ENCODE results near the gene WDR83. TPM values are rescaled to one million over a fixed set of nuclear protein-coding genes. Genes with fewer than 3 reads are reported as not detected.
"Not testable (repeated sequence)": the region's sequence is repeated elsewhere in the genome, so short reads cannot be mapped to it uniquely, and the experiment has no call there.

WDR83 gene, protein sequence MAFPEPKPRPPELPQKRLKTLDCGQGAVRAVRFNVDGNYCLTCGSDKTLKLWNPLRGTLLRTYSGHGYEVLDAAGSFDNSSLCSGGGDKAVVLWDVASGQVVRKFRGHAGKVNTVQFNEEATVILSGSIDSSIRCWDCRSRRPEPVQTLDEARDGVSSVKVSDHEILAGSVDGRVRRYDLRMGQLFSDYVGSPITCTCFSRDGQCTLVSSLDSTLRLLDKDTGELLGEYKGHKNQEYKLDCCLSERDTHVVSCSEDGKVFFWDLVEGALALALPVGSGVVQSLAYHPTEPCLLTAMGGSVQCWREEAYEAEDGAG
- total RNA-seq = 18.4 and 18.6 TPM in 2 replicates

DNA sequence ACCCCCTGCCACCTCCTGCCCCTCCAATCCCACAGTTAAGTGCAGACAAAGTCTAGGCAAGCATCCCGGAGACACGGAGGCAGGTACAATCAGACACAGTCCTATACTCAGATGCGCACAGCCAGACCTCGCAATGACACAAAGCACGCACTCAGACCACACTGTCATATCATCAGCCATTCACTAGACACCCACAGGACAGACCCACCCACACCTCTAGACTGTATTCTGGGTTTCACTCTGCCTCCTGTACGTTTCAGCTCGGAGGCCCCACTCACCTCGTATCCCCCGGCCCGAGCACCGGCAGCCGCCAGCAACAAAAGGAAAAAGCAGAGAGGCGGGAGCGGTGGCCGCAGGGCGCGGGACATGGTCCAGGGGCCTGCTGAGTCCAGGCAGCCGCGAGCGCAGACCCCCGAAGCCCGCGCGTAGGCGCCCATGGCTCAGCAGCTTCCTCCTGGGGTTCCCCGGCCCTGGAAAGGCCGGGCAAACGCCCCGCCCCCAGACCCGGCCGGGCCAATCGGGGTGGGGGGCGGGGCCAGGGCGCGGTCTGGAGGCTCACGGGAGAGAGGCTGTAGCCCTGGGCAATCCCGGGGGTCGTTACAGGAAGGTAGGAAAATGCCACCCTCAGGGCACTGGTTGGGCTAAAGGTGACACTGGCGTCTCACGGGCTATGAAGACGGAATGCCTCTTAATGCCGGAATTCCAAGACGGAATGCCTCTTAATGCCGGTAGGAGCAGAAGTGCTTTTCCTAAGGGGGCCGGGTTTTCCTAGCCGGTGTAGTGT lies at the start of gene WDR83, which contains the start of gene MAN2B1:
TSS of gene WDR83 (plus strand) at position 543 of the 784 bp plus-strand sequence. CDS start 2,984 bp downstream, outside the sequence.
TSS of gene MAN2B1 (minus strand) at position 478 of the 784 bp plus-strand sequence. CDS start at position 437, 41 bp downstream.
- intact Hi-C loops (cut with micrococcal nuclease) = loop anchor here (1.0 to 5.0 kb wide), 2 partner anchors 26 to 744 kb away; no protein-coding TSS in a partner anchor

GRCh38 chr19:12617646-12618045 lies 49.0 kb upstream of the WDR83 start:
- intact Hi-C loops (cut with micrococcal nuclease) = no loop called here

- intact Hi-C loops (cut with micrococcal nuclease) = not testable (repeated sequence)
These were observed 45.2 kb upstream of the WDR83 start for GRCh38 chr19:12621253-12622024.

DNA sequence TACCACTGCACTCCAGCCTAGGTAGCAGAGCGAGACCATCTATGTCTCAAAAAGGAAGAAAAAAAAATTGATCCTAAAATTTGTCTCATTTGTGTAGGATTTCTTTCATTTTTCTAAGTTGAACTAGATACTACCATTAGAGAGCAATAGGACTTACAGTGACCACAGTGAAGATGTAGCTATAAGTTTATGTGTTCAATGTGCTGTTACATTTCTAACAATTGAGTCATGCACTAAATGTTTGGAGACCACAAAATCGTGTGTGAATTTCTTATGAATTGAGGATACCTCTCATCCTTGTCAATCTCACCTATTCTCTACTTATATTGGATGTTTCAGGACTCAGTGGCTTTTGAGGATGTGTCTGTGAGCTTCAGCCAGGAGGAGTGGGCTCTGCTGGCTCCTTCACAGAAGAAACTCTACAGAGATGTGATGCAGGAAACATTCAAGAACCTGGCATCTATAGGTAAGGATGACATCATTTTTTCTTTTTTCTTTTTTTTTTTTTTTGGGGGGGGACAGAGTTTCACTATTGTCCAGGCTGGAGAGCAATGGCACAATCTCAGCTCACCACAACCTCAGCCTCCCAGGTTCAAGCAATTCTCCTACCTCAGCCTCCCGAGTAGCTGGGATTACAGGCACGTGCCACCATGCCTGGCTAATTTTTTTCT lies 43.1 kb upstream of the WDR83 start:
- intact Hi-C loops (cut with micrococcal nuclease) = no loop called here

DNA sequence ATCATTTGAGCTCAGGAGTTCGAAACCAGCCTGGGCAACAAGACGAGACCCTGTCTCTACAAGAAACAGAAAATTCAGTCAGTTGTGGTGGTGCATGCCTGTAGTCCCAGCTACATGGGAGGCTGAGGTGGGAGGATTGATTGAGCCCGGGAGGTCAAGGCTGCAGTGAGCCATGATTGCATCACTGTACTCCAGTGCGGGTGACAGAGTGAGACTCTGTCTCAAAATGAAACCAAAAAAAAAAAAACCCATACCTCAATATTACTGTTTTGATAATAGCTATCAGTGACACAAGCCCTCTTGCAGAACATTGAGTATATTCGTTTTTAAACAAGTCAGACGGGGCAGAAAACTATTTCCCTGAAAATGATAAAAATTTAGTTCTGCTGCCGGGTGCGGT lies 39.6 kb upstream of the WDR83 start:
- intact Hi-C loops (cut with micrococcal nuclease) = no loop called here

GRCh38 chr19:12628040-12629022 lies 38.3 kb upstream of the WDR83 start:
- intact Hi-C loops (cut with micrococcal nuclease) = no loop called here

- intact Hi-C loops (cut with micrococcal nuclease) = no loop called here
These were observed 37.4 kb upstream of the WDR83 start for GRCh38 chr19:12629215-12629614.

- intact Hi-C loops (cut with micrococcal nuclease) = no loop called here
These were observed 30.0 kb upstream of the WDR83 start for GRCh38 chr19:12636631-12637030.

DNA sequence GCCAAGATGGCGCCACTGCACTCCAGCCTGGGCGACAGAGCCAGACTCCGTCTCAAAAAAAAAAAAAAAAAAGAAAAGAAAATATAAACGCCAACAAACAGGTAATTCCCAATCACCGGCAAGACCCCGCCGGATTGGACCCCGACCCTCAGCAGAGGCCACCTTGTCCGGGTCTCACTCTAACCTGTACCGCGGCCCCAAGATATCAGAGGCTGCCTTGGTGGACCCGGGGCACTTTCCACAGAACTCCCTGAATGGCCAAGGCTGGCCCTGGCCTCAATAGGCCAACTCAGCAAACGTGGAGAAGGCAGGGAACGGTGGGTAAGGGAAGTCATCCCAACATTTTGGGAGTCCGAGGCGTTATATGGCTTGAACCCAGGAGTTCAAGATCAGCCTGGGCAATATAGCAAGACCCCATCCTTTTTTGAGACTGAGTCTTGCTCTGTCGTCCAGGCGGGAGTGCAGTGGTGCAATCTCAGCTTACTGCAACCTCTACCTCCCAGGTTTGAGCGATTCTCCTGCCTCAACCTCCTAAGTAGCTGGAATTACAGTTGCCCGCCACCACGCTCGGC lies 27.9 kb upstream of the WDR83 start:
- intact Hi-C loops (cut with micrococcal nuclease) = no loop called here

DNA sequence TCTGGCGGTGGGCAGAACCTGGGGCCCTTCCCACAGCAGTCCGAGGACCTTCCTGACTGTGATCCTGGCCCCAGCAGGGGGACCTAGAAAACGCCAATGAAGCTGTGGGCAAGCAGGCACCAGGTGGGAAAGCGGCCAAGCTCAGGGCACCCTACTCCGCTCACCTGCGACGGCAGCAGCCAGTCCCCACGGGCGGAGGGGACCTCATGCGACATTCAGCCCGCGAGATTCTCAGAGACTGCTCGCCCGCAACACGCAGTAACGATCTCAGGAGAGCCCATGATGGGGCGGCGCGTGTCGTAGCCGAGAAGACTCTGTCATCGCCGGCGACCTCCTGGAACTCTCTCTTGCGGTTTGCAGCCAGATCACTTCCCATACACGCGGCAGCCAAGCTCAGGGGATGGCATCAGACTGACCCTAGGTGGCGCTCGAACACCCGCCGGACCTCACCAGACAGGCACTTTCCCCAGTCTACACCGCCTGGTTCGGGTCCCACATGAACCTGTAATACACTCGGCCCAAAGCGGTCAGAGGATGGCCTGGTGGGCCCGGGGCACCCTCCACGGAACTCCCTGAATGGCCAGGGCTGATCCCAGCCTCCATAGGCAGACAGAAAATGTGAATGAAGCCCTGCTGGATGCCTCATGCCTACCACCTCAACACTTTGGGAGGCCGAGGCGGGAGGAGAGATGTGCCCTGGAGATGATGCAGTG lies 26.6 kb upstream of the WDR83 start:
- intact Hi-C loops (cut with micrococcal nuclease) = loop anchor here (1.0 kb wide), 2 partner anchors 26 to 27 kb away; partner anchors contain the start of genes MAN2B1 and WDR83

DNA sequence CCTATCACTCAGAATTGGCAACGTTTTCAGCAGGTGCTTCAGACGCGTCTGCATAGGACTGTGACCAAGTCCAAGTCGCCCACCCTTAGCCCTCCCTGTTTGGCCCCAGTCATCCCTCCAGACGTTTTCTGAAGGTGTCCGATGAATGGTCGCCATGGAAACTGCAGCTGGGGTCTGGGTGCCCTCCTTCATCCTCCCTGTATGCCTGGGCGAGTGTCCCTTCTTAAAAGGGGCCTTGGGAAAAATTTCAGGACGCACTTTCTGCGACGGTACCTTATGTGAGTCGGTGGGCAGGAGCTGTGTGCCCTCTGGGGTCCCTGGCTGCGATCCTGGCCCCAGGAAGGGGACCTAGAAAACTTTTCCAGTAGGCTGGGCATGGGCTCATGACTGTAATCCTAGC lies 25.2 kb upstream of the WDR83 start:
- intact Hi-C loops (cut with micrococcal nuclease) = no loop called here

- intact Hi-C loops (cut with micrococcal nuclease) = no loop called here
These were observed 24.1 kb upstream of the WDR83 start for GRCh38 chr19:12642506-12642905.

DNA sequence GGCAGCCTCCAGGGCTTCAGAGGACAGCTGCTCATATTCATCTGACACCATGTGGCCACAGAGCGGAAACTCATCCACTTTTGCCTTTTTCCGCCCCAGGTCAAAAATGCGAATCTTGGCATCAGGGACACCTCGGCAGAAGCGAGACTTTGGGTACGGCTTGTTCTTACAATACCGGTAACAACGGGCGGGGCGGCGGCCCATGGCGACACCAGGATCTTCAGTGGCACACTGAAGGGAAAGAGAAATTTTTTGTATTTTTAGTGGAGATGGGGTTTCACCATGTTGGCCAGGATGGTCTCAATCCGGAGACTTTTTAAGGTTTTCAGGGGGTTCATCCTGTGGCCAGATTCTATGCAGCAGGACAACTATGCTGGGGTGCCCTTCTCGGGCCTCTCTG lies 22.9 kb upstream of the WDR83 start:
- intact Hi-C loops (cut with micrococcal nuclease) = not testable (repeated sequence)

GRCh38 chr19:12646551-12646950 lies 20.1 kb upstream of the WDR83 start:
- intact Hi-C loops (cut with micrococcal nuclease) = no loop called here

DNA sequence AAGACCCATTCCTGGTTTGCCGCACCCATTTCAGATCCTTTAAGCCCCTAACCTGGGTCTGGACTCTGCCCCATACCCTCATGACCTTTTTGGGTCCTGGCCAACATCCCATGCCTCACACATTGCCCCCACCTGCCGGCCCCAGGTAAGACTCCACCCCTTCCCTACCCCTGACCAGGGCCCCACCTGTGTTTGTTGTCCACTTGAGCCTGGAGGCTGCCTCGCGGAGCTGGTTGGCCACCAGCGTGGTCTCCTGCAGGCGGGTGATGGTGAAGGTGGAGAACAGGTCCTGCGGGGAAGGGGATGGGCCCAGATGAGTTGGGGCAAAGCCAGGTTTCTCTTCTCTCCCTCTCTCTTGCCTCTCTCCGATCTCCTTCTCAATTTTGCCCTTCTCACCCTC lies 19.6 kb upstream of the WDR83 start:
- intact Hi-C loops (cut with micrococcal nuclease) = no loop called here

- intact Hi-C loops (cut with micrococcal nuclease) = no loop called here
These were observed 19.0 kb upstream of the WDR83 start for GRCh38 chr19:12647490-12648071.

GRCh38 chr19:12648088-12648487 lies 18.5 kb upstream of the WDR83 start:
- intact Hi-C loops (cut with micrococcal nuclease) = no loop called here

GRCh38 chr19:12649941-12650340 lies 16.7 kb upstream of the WDR83 start:
- intact Hi-C loops (cut with micrococcal nuclease) = no loop called here

Data from T-helper 2 cell treated with Interferon-gamma antibody and Interleukin-4, amounts not matched to agents 100 ng/mL and 5 ng/mL, for 36 hours (primary cell).